Stimulated activated CD8-positive, alpha-beta memory T cell treated with anti-CD3 and anti-CD28 coated beads, Interleukin-15, amount 100 ng/mL, for 24 hours (primary cell): ENCODE results near the gene PALLD.

ENCODE experiments used
- DNase-seq: peaks from one replicate; pipeline ENCODE4 v3.0.0-alpha.2; 2020; ENCODE audit warnings: low read depth

Gene PALLD

GRCh38 chr4:168734703-168735678 is 238.1 kb downstream of the PALLD start:
- no peak for DNase-seq

GRCh38 chr4:168735735-168736134 is 238.9 kb downstream of the PALLD start:
- DNase-seq, result no peak

- DNase-seq, result no peak
Observed at GRCh38 chr4:168736860-168737805, 240.3 kb downstream of the PALLD start.

- no peak for DNase-seq
Observed at GRCh38 chr4:168737806-168738172, 240.9 kb downstream of the PALLD start.

- no peak for DNase-seq
Observed at GRCh38 chr4:168739886-168740285, 243.0 kb downstream of the PALLD start.

- DNase-seq, result no peak
Observed at GRCh38 chr4:168740691-168741090, 243.8 kb downstream of the PALLD start.

GRCh38 chr4:168741281-168742173 is 244.7 kb downstream of the PALLD start:
- DNase-seq, result no peak

GRCh38 chr4:168743131-168743530 is 246.3 kb downstream of the PALLD start:
- DNase-seq, result no peak

GRCh38 chr4:168743601-168744000 is 246.7 kb downstream of the PALLD start:
- DNase-seq, result no peak

GRCh38 chr4:168744021-168744420 is 247.2 kb downstream of the PALLD start:
- DNase-seq, result no peak

- no peak for DNase-seq
Observed at GRCh38 chr4:168748807-168749206, 252.0 kb downstream of the PALLD start.

GRCh38 chr4:168751263-168752225 is 254.7 kb downstream of the PALLD start:
- no peak for DNase-seq

- no peak for DNase-seq
Observed at GRCh38 chr4:168755598-168756477, 259.0 kb downstream of the PALLD start.

GRCh38 chr4:168757500-168757899 is 260.6 kb downstream of the PALLD start:
- no peak for DNase-seq

GRCh38 chr4:168758351-168758876 is 261.6 kb downstream of the PALLD start:
- no peak for DNase-seq

- no peak for DNase-seq
Observed at GRCh38 chr4:168759321-168759720, 262.5 kb downstream of the PALLD start.

GRCh38 chr4:168759959-168760527 is 263.2 kb downstream of the PALLD start:
- DNase-seq, result no peak

- DNase-seq, result no peak
Observed at GRCh38 chr4:168761066-168761465, 264.2 kb downstream of the PALLD start.

- DNase-seq, result no peak
Observed at GRCh38 chr4:168765322-168765721, 268.5 kb downstream of the PALLD start.
